ENCODE measurements around the gene SLC4A11.

SLC4A11 gene

DNA sequence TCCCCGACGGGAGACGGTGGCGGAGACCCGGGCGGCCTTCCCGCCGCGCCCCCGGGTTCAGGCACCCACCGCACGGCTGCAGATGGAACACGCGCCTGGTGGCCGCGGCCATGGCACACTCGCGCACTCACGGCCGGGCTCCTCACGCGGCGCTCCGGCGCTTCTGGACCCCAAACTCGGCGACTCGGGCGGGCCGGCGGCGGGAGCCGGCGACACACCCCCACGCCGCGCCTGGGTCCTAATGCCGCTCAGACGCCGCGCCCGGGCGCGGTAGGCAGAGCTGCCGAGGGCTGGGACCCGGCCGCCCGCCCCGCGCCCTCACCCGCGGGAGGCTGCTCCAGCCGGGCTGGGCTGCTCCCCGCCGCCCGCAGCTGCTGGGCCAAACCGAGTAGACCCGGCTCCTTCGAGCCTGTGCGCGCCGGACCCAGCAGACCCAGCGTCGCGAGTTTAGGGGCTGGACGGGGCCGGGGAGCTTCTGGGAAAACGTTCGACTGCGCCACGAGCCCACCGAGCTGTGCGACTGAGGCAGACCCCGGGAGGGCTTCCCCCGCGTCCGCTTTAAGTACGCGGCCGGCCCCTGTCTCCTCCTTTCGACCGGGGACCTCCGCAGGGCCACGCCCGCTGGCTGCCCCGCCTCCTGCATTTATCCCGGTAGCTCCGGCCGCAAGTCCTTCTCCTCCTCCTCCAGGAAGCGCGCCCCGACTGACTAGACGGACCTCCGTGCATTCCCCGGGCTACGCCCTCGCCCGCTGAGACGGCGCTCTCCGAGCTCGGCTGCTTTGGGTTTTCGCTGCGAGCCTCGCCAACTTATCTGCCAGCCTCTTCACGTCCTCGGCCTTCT is at the start of gene SLC4A11:
Gene SLC4A11 (minus strand): TSS at position 165 of the 841 bp plus-strand sequence. CDS start 53 bp downstream, at position 112.
- DNase-seq: peak in 1 of 2 experiments; percentile 51

DNA sequence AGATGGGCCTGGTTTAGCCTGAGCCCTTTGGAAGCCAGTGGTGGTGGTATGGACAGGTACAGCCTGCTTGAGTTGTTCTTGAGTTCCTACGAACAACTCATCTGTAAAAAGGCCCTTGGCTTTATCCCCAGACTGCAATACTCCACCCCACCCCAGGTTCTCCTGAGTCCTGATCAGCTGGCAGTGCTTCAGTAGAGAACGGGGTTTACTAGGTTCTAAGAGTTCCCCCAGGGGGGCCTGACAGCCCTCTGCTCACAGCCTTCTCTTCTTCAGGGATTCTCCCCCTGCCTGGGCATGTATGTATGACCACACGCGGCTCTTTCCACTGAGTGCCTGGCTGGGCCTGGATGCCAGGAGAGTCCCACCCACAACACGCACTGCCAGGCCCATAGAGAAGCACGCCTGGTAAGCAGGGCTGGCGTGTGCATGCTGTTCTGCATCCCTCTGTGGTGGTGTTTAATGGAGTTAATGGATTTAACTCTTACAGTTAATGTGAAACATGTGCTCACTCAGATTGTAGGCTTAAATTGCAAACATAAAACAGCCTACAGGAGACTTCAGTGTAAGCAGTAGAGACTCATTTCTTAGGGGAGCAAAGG is 44.3 kb upstream of the SLC4A11 start:
- no peak for DNase-seq

DNA sequence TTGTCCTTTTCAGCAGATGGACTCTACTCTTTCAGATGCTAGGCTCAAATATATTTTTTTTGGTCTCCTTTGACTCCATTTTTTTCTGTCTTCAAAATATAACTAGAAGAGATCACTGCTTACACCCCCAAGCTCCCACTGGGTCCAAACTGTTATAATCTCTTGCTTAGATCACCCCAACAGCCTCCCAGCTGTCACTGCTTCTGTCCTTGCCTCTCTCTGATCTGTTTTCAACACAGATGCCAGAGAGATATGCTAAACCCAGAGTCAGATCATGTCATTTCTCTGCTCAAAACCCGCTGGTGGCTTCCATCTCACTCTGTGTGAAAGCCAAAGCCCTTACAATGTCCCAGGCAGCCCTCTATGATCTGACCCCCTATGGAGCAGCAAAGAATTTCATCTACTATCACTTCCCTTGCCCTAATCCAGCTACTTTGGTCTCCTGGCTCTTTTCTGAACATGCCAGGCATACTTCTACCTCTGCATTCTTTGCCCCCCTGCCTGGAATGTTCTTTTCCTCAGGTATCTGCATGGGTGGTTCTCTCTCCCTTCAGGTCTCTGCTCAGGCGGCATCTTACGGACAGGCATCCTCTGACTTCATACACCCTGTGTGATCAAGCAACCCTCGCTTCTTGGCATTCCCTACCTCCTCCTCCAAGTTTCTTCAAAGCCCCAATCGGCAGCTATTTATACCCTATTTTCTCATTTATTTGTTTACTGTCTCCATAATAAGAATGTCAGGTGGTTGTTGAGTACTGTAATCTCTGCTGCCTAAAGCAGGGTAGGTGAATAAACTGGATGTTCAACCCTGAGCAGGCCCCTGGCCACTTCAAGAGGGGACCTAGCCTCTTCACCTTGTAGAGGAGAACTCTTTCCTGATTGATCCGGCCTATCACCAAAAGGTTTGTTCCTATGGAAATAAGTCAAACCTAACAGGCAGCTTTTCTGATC is 43.6 kb upstream of the SLC4A11 start:
- DNase-seq: no peak

DNA sequence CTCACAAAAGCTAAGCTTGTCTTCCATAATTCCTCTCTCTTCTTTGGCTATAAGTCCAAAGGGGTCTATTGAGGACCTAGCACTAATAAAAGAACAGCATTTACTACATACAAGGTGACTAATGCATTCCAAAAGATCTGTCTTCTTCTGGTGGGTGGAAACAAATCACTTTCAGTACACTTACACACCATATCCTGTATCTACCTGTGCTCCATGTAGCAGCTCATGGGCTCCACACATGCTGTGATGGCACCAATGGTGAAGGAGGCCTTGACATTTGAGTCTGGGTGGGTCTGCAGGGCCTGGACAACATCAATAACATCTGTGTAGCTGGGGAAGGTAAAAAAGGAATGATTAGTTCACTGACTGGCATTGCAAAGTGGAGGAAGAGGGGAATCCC is 42.4 kb upstream of the SLC4A11 start:
- DNase-seq: no peak

GRCh38 chr20:3279761-3280160 is 40.8 kb upstream of the SLC4A11 start:
- DNase-seq: no peak

- no peak for DNase-seq
Observed at GRCh38 chr20:3277686-3278465, 38.9 kb upstream of the SLC4A11 start.

- DNase-seq: no peak
Observed at GRCh38 chr20:3276680-3277015, 37.7 kb upstream of the SLC4A11 start.

DNA sequence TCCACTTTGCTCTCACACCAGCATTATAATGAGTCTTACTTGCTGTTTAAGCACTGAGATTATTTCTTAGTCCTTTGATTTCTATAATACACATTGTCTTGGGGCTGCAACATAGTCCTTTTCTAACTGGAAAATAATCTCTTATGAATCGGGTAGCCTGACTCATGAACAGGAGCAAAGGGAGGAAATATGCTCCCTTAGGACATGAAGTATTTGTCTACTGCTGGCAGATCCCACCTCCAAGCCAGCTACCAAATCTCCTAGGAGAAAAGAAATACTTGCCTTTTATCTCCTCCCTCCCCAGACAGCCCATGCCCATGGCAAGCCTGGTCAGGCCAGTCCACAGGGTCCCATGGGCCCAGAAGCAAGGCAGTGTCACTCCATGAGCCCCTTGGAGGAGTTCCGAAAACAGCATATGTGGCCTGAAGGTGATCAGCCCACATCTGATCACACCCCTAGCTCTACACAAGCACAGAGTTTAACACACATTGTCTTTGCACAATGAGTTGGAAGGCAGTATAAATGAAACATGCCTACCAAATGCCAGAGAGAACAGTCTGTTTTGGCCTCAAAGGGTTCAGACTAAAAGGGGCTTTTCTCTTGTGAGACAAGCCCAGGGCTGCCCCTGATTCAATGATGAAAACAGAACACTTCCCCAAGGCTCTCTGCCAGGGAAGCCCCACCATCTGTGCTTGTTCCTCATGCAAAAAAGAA is 37.1 kb upstream of the SLC4A11 start:
- DNase-seq: no peak

DNA sequence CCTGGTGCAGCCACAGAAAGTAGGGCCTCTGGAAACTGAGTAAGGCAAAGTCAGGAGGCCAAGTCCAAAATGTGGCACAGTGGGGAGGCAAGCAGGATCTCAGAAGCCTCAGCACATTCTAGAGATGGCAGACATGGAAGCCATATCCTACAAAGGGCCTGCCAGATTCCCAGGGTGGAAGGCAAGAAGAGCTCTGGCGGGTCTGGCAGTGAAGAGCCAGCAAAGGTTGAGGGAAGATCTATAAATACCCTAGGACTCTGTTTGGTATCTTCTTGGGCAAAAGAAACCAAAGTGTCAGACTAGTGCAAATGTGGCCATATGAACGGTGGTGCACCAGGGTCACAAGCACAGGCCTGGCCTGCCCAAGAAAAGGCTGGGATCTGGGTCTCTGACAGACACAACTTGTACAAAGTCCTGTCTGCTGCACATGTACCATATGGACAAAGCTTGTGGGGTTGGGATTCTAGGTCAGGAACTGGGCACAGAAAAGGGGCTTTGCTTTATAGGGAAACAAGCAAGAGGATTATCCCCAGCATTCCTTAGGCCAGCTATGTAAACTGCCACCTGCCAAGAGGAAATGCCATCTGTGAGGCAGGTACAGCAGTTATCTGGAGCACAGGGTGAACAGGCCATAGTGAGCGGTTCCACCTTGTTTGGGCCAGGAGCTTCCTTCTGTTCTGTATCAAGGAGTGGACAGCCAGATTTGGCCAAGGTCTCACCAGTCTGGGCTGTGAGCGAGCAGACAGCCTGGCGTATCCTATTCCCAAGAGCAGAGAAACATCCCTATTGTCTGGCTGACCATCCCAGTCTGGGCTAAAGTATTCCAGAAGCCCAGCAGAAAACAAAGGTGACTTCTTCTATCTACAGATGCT is 36.3 kb upstream of the SLC4A11 start:
- no peak for DNase-seq

- DNase-seq: no peak
Observed at GRCh38 chr20:3273371-3273770, 34.4 kb upstream of the SLC4A11 start.

DNA sequence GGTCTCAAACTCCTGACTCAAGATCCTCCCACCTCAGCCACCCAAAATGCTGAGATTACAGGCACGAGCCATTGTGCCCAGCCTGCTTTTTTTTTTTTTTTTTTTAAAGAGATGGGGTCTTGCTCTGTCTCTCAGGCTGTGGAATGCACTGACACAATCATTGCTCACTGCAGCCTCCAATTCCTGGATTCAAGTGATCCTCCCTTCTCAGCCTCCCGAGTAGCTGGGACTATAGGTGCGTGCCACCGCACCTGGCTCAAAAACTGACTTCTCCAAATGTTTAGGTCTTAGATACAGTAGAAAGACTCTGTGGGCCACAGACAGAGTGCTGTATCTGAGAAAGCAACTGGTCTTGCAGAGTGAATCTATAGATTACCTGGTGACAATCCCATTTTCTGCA is 31.1 kb upstream of the SLC4A11 start:
- DNase-seq: no peak

DNA sequence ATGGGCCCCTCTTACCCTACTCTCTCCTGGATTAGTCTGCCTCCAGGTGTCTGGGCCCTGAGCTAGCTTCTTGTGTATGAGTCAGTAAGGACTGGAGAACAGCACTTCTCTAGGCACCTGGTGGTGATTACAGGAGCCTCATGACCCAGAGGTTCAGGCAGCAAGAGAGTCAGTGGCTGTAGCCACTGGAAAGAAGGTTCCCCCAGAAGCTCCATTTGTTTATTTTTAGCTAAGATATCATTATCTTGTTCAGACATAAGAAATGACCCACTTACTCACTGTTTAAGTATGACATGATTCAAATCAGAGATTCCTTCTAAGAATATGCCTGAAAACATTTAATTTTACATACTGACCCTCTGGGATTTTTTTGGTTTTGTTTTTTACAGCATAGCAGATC is 23.6 kb upstream of the SLC4A11 start:
- DNase-seq: no peak

DNA sequence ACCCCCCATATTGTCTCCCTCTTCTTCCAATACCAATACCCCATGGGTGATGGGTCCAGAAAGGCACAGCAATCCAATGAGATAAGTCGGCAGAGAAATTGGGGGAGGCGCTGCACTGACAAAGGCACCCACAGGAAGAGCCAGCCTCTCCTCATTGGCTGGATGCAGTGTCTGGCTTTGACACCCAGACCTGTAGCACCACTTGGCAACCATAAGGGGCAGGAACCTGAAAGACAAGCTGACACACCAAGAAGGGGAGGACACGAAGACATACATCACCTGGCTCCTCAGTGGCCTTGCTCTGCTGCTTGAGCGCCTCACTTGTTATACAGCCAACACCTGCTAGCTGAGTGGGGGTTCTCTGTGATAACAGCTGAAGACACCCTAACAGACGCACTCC is 19.4 kb upstream of the SLC4A11 start:
- DNase-seq: no peak

- DNase-seq: no peak
Observed at GRCh38 chr20:3255728-3256127, 16.7 kb upstream of the SLC4A11 start.

- DNase-seq: no peak
Observed at GRCh38 chr20:3251806-3252205, 12.8 kb upstream of the SLC4A11 start.

DNA sequence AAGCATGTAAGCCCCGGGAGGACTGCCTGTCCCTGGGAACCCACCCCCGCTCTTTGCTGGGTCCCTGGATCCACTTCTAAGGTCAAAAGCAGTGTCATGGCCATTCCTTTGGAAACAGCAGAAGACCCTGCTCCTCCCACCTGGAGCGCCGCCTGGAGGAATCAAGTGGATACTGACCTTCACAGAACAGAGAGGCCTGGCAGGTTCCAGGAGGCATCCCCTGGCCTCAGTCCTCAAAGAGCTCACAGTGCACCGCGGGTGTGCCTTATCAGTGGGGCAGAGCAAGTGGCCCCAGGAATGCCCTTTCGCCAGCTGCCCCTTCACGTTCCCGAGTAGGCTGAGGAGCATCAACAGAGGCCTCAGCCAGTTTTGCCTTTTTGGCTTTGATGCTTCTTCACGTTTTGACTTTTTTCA is 11.1 kb upstream of the SLC4A11 start:
- no peak for DNase-seq

DNA sequence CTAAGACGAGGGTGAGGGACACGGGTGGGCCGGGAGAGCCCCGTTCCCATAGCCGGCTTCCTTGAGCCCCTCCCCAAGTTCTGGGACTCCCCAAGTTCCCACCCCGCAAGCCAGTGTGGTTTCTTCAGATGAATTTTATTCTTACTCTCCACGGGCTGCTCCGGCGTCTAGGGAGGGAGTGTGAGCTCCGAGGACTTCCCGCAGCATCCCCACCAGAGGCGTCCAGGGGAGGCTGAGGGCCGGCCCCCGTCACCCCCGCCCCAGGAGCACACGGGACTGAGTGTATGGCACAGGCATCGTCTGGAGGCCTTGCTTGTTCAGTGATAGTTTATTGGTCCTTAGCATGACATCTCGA is 10.0 kb upstream of the SLC4A11 start:
- DNase-seq: no peak

GRCh38 chr20:3248167-3248992 is 9.4 kb upstream of the SLC4A11 start:
- no peak for DNase-seq

- DNase-seq: no peak
Observed at GRCh38 chr20:3247638-3248037, 8.6 kb upstream of the SLC4A11 start.

DNA sequence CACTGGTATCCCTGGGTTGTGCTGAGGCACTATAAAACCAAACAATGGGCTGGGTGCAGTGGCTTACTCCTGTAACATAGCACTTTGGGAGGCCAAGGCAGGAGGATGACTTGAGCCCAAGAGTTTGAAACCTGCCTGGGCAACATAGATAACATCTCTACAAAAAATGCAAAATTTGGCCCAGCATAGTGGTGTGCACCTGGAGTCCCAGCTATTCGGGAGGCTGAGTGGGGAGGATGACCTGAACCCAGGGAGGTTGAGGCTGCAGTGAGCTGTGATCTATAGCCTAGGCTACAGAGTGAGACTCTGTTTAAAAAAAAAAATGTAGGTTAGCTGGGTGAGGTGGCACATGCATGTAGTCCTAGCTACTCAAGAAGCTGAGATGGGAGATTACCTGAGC is 7.7 kb upstream of the SLC4A11 start:
- no peak for DNase-seq

Data from NCI-H1930 (cell line).